ENCODE measurements around the gene RIPPLY2. TPM values are rescaled to one million over a fixed set of nuclear protein-coding genes. Genes with fewer than 3 reads are reported as not detected.

RIPPLY2 gene
- total and polyA plus RNA-seq, 2 of the 4 experiments (the other 2 are of a cell fraction), result 0.32 TPM; not detected in 1

DNA sequence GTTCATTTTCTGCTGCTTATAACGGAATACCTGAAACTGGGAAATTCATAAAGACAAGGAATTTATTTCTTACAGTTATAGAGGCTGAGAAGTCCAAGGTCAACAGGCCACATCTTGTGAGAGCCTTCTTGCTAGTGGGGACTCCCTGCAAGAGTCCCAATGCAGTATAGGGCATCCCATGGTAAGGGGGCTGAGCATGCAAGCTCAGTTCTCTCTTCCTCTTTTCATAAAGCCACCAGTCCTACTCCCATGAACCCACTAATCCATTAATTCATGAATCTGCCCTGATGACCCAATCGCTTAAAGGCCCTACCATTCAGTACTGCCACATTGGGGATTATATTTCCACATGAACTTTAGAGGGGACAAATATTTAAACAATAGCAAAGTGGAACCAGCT lies 32.8 kb downstream of the RIPPLY2 start:
- H2BK120ac ChIP-seq (ENCODE audit: low read depth, low read length), result no peak overlapping the region
- H3K56ac ChIP-seq (ENCODE audit: extremely low read depth, insufficient read depth, low read length), result no peak overlapping the region
- H4K20me1 ChIP-seq (ENCODE audit: insufficient read depth, low read length), result no peaks in the 10 kb centered on the region; the same call in 1 of the 2 replicates
- TF ChIP-seq MXI1 (IDR thresholded peaks at IDR 0.05; ENCODE audit: borderline replicate concordance, low read depth, low read length), result no peak
- no peak for TF ChIP-seq POLR2A (IDR thresholded peaks at IDR 0.05; ENCODE audit: low read depth, low read length)
- no peak for TF ChIP-seq FOS (IDR thresholded peaks at IDR 0.05; ENCODE audit: low read depth, low read length)
- TF ChIP-seq, protein P1, sequence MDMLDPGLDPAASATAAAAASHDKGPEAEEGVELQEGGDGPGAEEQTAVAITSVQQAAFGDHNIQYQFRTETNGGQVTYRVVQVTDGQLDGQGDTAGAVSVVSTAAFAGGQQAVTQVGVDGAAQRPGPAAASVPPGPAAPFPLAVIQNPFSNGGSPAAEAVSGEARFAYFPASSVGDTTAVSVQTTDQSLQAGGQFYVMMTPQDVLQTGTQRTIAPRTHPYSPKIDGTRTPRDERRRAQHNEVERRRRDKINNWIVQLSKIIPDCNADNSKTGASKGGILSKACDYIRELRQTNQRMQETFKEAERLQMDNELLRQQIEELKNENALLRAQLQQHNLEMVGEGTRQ (IDR thresholded peaks at IDR 0.05; ENCODE audit: low read depth, low read length), result no peak
- no peak for TF ChIP-seq RFX5 (IDR thresholded peaks at IDR 0.05; ENCODE audit: low read depth, low read length)
- no peak overlapping the region for H2AFZ ChIP-seq (replicated peaks; ENCODE audit: low read length, poor library complexity)
- peaks cover 8 to 11% of the 10 kb centered on the region in 2 experiments; a peak in 2 of 4 replicates for H3K79me1 ChIP-seq (ENCODE audit: low read depth in 1 of 2, low read length in 2 of 2)
- WGBS, 2 experiments (ENCODE audit: extremely low coverage in 2 of 2, insufficient read length in 1 of 2), result no CpG with 5 or more reads among the region's 2 CpGs
- DNase-seq, result no peak
- H3K4me3 ChIP-seq (ENCODE audit: insufficient read depth, low read depth, low read length), result no peak overlapping the region
- ChIA-PET POLR2A (ENCODE audit: unreplicated experiment) (no interaction called here), CTCF (interaction anchor here (1.3 kb wide), 1 partner anchor 341 kb away, joined by 5 read pairs; the partner anchor contains the start of gene CEP162)
- intact Hi-C loops (cut with micrococcal nuclease) (loop anchor here (2.0 to 10.0 kb wide), 2 partner anchors 537 to 1439 kb away; no protein-coding TSS in a partner anchor), in situ Hi-C loops (cut with MboI; ENCODE audit: low sequenced_read_pairs) (loop anchor here (25.0 kb wide), 1 partner anchor 1426 kb away; no protein-coding TSS in a partner anchor), dilution Hi-C loops (cut with HindIII; ENCODE audit: low sequenced_read_pairs, unreplicated experiment) (no loop called here)
- no peak overlapping the region for H2AK9ac ChIP-seq (replicated peaks; ENCODE audit: low read depth, low read length, poor library complexity)
- H4K8ac ChIP-seq (ENCODE audit: low read depth in 2 of 2, low read length in 2 of 2), result no peak overlapping the region
- H3K4me1 ChIP-seq (ENCODE audit: control insufficient read depth, insufficient read depth, low read length), result no peaks in the 10 kb centered on the region
- H4K91ac ChIP-seq (ENCODE audit: insufficient read depth, low read depth, low read length), result no peak overlapping the region
- H3K9ac ChIP-seq (ENCODE audit: low read depth, low read length), result no peak overlapping the region
- no peak overlapping the region for H2BK5ac ChIP-seq (ENCODE audit: low read depth, low read length, poor library complexity, severe bottlenecking)
- no peak overlapping the region for H4K5ac ChIP-seq (ENCODE audit: low read depth, low read length)
- no TSS peak for BruUV-seq (replicated peaks)
- no peak overlapping the region for H3K18ac ChIP-seq (ENCODE audit: low read depth, low read length)
- no peaks in the 10 kb centered on the region for H3K36me3 ChIP-seq (ENCODE audit: control insufficient read depth, insufficient read depth, low read length)
- no peak overlapping the region for H3K4ac ChIP-seq (ENCODE audit: low read depth, low read length)
- ATAC-seq (ENCODE audit: low read depth), result no peak
- no peak overlapping the region for H2BK20ac ChIP-seq (ENCODE audit: low read depth, low read length)
- no peak overlapping the region for H3K27ac ChIP-seq (ENCODE audit: insufficient read depth, low read length)
- no peak overlapping the region for H3K4me2 ChIP-seq (ENCODE audit: low read depth, low read length)
- no peak overlapping the region for H3K23ac ChIP-seq (ENCODE audit: low read depth, low read length)
- no peaks in the 10 kb centered on the region for H3K27me3 ChIP-seq (ENCODE audit: control insufficient read depth, insufficient read depth, low read length)
- no peaks in the 10 kb centered on the region for H3K9me1 ChIP-seq (ENCODE audit: insufficient read depth, low read length)
- H2AK5ac ChIP-seq (ENCODE audit: low read depth, low read length), result no peak overlapping the region
- H3K14ac ChIP-seq (replicated peaks; ENCODE audit: low read depth, low read length), result no peak overlapping the region
- no peaks in the 10 kb centered on the region for H3K9me3 ChIP-seq (ENCODE audit: control insufficient read depth, insufficient read depth, low read length)
- H2BK15ac ChIP-seq (ENCODE audit: low read depth, low read length), result no peak overlapping the region
